Caco-2 (cell line): ENCODE data around the gene EN1. TPM values are rescaled to one million over a fixed set of nuclear protein-coding genes. Genes with fewer than 3 reads are reported as not detected.
A peak's percentile ranks its signal among the peaks of the same experiment; 100 is the strongest.

Source experiments
- BruUV-seq: library from RNA; stranded (reverse); fragments of 400-500 nt; replicated peaks from 2 replicates; lab custom pipeline; 2021; lab: Mats Ljungman, UMichigan
- CTCF ChIA-PET: fragments of 300-600 bp; sonication (Branson Sonifier 250); formaldehyde crosslinking; loops from one replicate; lab custom pipeline; 2022; ENCODE audit warnings: antibody characterized with exemption; lab: Charles Lee
- POLR2A ChIA-PET: fragments of 300-600 bp; sonication (Branson Sonifier 250); formaldehyde crosslinking; loops from one replicate; lab custom pipeline; 2022; ENCODE audit warnings: antibody characterized with exemption; lab: Charles Lee
- DNase-seq, 2 experiments: peaks; one replicate each; pipeline versions ENCODE4 v3.0.0 to v3.0.0-alpha.2; 2020 to 2022
- H3K27me3 ChIP-seq: replicated peaks from 2 replicates; pipeline ENCODE4 v1.6.0; 2011; ENCODE audit warnings: low read length; ENCODE audit not compliant: control insufficient read depth, insufficient read depth
- H3K36me3 ChIP-seq: 2 replicates; pipeline ENCODE4 v1.5.1; 2011; ENCODE audit warnings: low read length; ENCODE audit not compliant: control insufficient read depth, insufficient read depth
- H3K4me1 ChIP-seq: fragments of 250-450 bp; sonication (Bioruptor Pico); 2 replicates; pipeline ENCODE4 v1.5.1; 2020; ENCODE audit warnings: mild to moderate bottlenecking
- H3K4me3 ChIP-seq: 2 replicates; pipeline ENCODE4 v1.5.1; 2011; ENCODE audit warnings: low read depth, mild to moderate bottlenecking, control low read depth, low read length
- H3K9me3 ChIP-seq: fragments of 250-450 bp; sonication (Bioruptor Pico); 2 replicates; pipeline ENCODE4 v1.5.1; 2020; ENCODE audit warnings: mild to moderate bottlenecking, moderate library complexity
- H3K27ac Mint-ChIP-seq: one replicate; pipeline ENCODE4 v1.8.0; 2022; ENCODE audit warnings: mixed read lengths; ENCODE audit not compliant: unreplicated experiment
- H3K27me3 Mint-ChIP-seq: one replicate; pipeline ENCODE4 v1.8.0; 2022; ENCODE audit warnings: mixed read lengths; ENCODE audit not compliant: insufficient read depth, unreplicated experiment
- H3K36me3 Mint-ChIP-seq: one replicate; pipeline ENCODE4 v1.8.0; 2022; ENCODE audit warnings: mild to moderate bottlenecking, mixed read lengths; ENCODE audit not compliant: insufficient read depth, unreplicated experiment
- H3K4me1 Mint-ChIP-seq: one replicate; pipeline ENCODE4 v1.8.0; 2022; ENCODE audit warnings: low read depth, mixed read lengths; ENCODE audit not compliant: unreplicated experiment
- H3K4me3 Mint-ChIP-seq: one replicate; pipeline ENCODE4 v1.8.0; 2022; ENCODE audit warnings: mild to moderate bottlenecking, moderate library complexity, mixed read lengths; ENCODE audit not compliant: unreplicated experiment
- H3K9me3 Mint-ChIP-seq: one replicate; pipeline ENCODE4 v1.8.0; 2022; ENCODE audit warnings: mixed read lengths; ENCODE audit not compliant: unreplicated experiment
- intact Hi-C: fragments of 100-400 bp; cut with micrococcal nuclease; formaldehyde crosslinking; loops from one replicate; pipeline ENCODE4 v1.10.0; 2022; ENCODE audit not compliant: unreplicated experiment
- total RNA-seq: library from RNA; stranded (reverse); gene quantifications from 2 replicates; pipeline ENCODE4 v1.2.3, GENCODE V29; 2022
- TF ChIP-seq, protein P1 (sequence below), 2 experiments: fragments of 200-600 bp in 1 of 2; IDR thresholded peaks; 1 replicate in 1 of 2; 2 replicates in 1 of 2; pipeline versions ENCODE4 v1.5.1 to v1.8.0; 2011 to 2022; ENCODE audit warnings: antibody characterized with exemption in 1 of 2, control low read depth in 1 of 2, inconsistent platforms in 1 of 2, low read depth in 1 of 2, low read length in 1 of 2, mild to moderate bottlenecking in 1 of 2, moderate library complexity in 1 of 2; ENCODE audit not compliant: insufficient read depth in 1 of 2, severe bottlenecking in 1 of 2, unreplicated experiment in 1 of 2

EN1 gene
- total RNA-seq, 1 experiment from 2014 or later, result 0.16 TPM

DNA sequence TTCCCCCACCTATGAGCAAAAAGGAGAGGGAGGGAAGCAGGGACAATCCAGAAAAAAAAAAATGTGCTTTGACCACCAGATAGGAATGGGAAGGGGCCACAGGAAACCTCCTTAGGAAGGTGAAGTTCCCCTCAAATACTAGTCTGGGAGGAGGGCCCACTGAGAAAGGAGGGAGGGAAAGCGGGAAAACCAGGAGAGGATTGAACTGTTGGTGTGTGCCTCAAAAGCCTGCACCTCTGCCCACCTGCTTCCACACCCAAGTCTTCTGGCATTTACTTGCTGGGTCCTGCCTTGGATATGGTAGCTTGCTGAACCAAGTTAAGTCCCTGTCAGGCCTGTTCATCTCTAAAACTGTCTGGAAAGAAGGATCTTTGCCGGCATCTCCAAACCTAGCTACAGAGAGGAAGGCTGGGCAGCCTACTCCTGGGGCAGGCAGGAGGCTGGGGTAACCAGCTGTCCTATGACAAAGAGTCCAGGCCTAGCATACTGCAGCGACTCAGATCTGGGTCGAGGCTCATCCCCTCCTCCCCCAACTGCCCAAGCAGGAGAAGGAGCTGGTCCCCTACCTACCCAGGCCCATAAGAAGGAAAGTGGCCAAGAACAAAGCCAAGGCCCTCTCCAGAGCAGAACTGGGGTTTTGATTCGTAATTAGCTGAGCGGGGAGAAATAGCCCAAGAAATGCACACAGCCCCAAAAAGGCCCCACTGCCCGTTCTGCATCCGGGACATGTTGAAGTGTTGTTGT lies 3.0 kb downstream of the EN1 start:
- ChIA-PET POLR2A (no interaction called here), CTCF (interaction anchor here (0.9 kb wide), 1 partner anchor 11 kb away, joined by 3 read pairs; no protein-coding TSS in a partner anchor)
- Histone ChIP-seq H3K4me3 (no peak overlapping the region), H3K4me1 (no peaks in the 10 kb centered on the region), H3K9me3 (no peaks in the 10 kb centered on the region), H3K27me3 (no peaks in the 10 kb centered on the region; the same call in 1 of the 2 replicates), H3K36me3 (no peaks in the 10 kb centered on the region)
- Mint-ChIP-seq H3K36me3 (no peaks in the 10 kb centered on the region), H3K27me3 (peaks cover 4% of the 10 kb centered on the region), H3K9me3 (no peaks in the 10 kb centered on the region), H3K27ac (no peak overlapping the region), H3K4me1 (peaks cover 6% of the 10 kb centered on the region), H3K4me3 (no peak overlapping the region)
- DNase-seq, result peak in 1 of 2 experiments; percentile 32
- TF ChIP-seq, protein P1, sequence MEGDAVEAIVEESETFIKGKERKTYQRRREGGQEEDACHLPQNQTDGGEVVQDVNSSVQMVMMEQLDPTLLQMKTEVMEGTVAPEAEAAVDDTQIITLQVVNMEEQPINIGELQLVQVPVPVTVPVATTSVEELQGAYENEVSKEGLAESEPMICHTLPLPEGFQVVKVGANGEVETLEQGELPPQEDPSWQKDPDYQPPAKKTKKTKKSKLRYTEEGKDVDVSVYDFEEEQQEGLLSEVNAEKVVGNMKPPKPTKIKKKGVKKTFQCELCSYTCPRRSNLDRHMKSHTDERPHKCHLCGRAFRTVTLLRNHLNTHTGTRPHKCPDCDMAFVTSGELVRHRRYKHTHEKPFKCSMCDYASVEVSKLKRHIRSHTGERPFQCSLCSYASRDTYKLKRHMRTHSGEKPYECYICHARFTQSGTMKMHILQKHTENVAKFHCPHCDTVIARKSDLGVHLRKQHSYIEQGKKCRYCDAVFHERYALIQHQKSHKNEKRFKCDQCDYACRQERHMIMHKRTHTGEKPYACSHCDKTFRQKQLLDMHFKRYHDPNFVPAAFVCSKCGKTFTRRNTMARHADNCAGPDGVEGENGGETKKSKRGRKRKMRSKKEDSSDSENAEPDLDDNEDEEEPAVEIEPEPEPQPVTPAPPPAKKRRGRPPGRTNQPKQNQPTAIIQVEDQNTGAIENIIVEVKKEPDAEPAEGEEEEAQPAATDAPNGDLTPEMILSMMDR (IDR thresholded peaks at IDR 0.05; ENCODE audit: insufficient read depth in 1 of 2, low read depth in 1 of 2, low read length in 1 of 2, severe bottlenecking in 1 of 2, unreplicated experiment in 1 of 2), result no peak
- BruUV-seq, result no TSS peak
- intact Hi-C loops, result no loop called here

DNA sequence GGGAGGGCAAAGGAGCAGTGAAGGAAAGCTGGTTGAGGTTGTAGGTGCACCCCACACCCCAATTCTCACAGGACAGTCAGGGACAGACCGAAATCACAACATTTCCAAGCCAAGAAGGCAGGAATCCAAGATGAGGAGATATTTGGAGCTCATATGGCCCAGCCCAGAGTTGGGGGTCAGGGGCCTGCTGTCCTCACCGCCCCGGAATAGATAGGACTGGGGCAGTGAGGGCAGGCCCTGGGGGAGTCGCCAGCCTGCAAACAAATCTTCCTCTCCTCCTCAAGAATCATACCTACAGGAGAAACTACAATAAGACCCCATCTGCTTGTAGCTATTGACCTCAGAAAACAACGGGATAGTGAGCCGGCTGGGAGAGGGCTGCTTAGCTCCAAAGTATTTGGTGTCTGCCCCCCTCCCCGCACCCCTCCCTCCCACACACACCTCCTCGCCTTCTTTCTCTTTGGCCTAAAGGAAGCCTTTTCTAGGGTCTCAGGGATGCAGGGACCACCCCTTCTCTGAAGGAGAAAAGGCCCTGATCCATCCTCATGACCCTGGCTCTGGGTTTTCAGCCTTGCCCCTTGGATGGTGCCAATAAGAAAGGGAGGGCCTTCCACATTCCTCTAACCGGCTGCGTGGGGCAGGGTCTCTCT lies 3.8 kb downstream of the EN1 start:
- Histone ChIP-seq H3K4me3 (no peak overlapping the region), H3K4me1 (no peaks in the 10 kb centered on the region), H3K9me3 (no peaks in the 10 kb centered on the region), H3K27me3 (no peaks in the 10 kb centered on the region; the same call in 1 of the 2 replicates), H3K36me3 (no peaks in the 10 kb centered on the region)
- ChIA-PET POLR2A (no interaction called here), CTCF (no interaction called here)
- no TSS peak for BruUV-seq
- H3K27ac Mint-ChIP-seq, result no peak overlapping the region
- H3K27me3 Mint-ChIP-seq, result no peaks in the 10 kb centered on the region
- DNase-seq, result peak in 1 of 2 experiments; percentile 14
- H3K36me3 Mint-ChIP-seq, result no peaks in the 10 kb centered on the region
- intact Hi-C loops, result no loop called here
- TF ChIP-seq, protein P1 (IDR thresholded peaks at IDR 0.05; ENCODE audit: insufficient read depth in 1 of 2, low read depth in 1 of 2, low read length in 1 of 2, severe bottlenecking in 1 of 2, unreplicated experiment in 1 of 2), result no peak
- H3K4me3 Mint-ChIP-seq, result no peak overlapping the region
- H3K4me1 Mint-ChIP-seq, result peaks cover 6% of the 10 kb centered on the region
- H3K9me3 Mint-ChIP-seq, result no peaks in the 10 kb centered on the region

DNA sequence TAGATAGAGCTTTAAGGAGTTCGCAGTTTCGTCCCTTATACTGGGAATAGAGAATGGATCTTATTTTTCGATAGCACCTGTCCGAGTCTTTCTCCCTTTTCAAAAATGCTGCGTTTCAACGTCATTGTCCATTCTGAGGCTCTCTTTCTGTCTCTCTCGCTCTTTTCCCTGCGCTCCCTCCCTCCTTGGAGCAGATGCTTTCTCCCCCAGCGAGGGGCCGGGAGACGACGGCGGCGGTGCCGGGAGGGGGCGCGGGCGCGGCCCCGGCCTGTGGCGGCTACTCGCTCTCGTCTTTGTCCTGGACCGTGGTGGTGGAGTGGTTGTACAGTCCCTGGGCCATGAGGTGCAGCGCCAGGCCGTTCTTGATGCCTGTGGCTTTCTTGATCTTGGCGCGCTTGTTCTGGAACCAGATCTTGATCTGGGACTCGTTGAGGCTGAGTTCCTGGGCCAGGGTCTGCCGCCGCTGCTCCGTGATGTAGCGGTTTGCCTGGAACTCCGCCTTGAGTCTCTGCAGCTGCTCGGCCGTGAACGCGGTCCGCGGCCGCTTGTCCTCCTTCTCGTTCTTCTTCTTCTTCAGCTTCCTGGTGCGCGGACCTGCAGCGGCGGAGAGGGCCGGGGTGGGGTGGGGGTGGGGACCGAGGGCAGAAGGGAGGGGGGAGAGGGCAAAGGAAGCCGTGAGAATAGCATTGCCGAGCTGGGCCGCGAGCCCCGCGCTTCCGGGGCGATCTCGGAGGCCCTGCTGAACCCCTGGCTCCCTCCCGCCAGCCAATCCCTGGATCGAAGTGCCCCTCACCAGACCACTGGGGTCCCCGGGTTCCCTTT lies 4.6 kb downstream of the EN1 start:
- Mint-ChIP-seq H3K27me3 (no peaks in the 10 kb centered on the region), H3K9me3 (no peaks in the 10 kb centered on the region), H3K36me3 (no peaks in the 10 kb centered on the region), H3K4me3 (no peak overlapping the region), H3K27ac (no peak overlapping the region), H3K4me1 (peaks cover 6% of the 10 kb centered on the region)
- Histone ChIP-seq H3K27me3 (no peaks in the 10 kb centered on the region; the same call in 1 of the 2 replicates), H3K36me3 (no peaks in the 10 kb centered on the region), H3K4me3 (no peak overlapping the region), H3K4me1 (no peaks in the 10 kb centered on the region), H3K9me3 (no peaks in the 10 kb centered on the region)
- peak in 1 of 2 experiments; percentile 23 for DNase-seq
- ChIA-PET CTCF (no interaction called here), POLR2A (no interaction called here)
- TF ChIP-seq, protein P1 (IDR thresholded peaks at IDR 0.05; ENCODE audit: insufficient read depth in 1 of 2, low read depth in 1 of 2, low read length in 1 of 2, severe bottlenecking in 1 of 2, unreplicated experiment in 1 of 2), result no peak
- intact Hi-C loops, result no loop called here
- BruUV-seq, result no TSS peak
